NCI-H2107 treated with DMSO at 0.1 percent for 48 hours (cell line): ENCODE measurements around the gene PAPPA2.
A peak's percentile ranks its signal among the peaks of the same experiment; 100 is the strongest.
"Not testable (repeated sequence)": the region's sequence is repeated elsewhere in the genome, so short reads cannot be mapped to it uniquely, and the experiment has no call there.

Experiments
- DNase-seq: peaks from one replicate; lab custom pipeline; 2025; ENCODE audit not compliant: unreplicated experiment; lab: John Stamatoyannopoulos, UW

The PAPPA2 gene, protein sequence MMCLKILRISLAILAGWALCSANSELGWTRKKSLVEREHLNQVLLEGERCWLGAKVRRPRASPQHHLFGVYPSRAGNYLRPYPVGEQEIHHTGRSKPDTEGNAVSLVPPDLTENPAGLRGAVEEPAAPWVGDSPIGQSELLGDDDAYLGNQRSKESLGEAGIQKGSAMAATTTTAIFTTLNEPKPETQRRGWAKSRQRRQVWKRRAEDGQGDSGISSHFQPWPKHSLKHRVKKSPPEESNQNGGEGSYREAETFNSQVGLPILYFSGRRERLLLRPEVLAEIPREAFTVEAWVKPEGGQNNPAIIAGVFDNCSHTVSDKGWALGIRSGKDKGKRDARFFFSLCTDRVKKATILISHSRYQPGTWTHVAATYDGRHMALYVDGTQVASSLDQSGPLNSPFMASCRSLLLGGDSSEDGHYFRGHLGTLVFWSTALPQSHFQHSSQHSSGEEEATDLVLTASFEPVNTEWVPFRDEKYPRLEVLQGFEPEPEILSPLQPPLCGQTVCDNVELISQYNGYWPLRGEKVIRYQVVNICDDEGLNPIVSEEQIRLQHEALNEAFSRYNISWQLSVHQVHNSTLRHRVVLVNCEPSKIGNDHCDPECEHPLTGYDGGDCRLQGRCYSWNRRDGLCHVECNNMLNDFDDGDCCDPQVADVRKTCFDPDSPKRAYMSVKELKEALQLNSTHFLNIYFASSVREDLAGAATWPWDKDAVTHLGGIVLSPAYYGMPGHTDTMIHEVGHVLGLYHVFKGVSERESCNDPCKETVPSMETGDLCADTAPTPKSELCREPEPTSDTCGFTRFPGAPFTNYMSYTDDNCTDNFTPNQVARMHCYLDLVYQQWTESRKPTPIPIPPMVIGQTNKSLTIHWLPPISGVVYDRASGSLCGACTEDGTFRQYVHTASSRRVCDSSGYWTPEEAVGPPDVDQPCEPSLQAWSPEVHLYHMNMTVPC (N-terminal part only)

DNA sequence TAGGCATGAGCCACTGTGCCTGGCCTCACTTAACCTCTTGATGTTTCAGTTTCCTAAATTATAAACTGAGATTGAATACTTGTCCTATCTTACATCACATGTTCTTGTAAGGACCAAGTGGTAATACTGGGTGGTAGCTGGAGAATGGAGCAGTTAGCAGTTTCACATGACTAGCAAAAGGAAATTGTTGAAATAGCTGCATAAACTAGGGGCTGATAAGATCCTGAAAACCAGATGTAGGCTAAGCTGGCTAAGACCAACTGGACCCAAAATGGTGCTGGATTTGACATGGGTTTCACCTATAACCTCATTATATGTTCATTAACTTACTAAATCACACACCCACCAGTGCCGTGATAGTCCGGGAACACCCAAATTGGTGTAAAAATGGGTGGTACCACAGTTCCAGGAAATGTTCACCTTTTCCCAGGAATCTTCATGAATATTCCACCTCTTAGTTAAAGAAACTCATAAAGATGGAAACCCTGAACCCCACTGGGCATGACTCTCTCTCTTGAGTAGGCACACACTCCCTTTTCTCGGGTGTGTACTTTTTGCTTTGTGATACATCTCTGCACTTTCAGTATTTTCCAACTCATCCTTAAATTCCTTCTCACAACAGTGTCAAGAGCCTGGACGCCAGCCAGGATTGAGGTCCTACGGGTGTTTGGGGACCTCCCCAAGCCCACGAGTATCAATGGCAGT is at the start of gene PAPPA2:
Gene PAPPA2, plus strand, starts transcription at position 502 of the 705 bp plus-strand sequence. CDS start 93,148 bp downstream, outside the sequence.
- DNase-seq = no peak

DNA sequence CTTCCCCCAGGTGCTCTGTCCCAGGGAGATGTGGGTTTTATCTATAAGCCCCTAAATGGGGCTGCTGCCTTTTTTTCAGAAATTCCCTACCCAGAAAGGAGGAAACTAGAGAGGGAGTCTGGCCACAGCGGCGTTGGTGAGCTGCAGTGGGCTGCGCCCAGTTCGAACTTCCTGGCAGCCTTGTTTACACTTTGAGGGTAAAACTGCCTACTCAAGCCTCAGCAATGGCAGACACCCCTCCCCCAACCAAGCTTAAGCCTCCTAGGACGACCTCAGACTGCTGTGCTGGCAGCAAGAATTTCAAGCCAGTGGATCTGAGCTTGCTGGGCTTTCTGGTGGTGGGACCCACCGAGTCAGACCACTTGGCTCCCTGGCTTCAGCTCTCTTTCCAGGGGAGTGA is 46.2 kb upstream of the PAPPA2 start:
- DNase-seq = no peak

DNA sequence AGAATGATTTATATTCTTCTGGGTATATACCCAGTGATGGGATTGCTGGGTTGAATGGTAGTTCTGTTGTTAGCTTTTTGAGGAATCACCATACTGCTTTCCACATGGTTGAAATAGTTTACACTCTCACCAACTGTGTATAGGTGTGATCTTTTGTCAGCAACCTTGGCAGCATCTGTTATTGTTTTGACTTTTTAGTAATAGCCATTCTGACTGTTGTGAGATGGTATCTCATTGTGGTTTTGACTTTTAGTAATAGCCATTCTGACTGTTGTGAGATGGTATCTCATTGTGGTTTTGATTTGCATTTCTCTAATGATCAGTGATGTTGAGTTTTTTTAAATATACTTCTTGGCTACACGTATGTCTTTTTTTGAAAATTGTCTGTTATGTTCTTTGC is 43.4 kb upstream of the PAPPA2 start:
- DNase-seq = not testable (repeated sequence)

DNA sequence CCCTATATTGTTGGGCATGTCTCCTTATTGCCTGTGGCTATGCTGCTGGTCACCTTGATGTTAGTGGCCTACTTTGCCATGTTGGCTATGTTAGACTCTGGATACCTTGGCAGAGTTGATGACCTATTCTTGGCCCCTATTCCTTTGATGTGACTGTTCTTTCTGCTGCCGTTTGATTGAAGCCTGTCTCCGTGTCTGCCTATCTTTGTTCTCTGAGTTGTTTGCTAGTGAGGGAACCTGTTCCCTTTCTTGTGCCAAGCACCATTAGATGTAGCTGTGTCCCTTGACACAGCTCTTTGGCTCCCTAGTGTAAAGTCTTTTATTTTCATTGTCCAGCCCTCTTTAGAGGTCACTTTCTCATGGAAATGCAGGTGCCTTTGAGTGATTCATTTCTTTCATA is 28.7 kb upstream of the PAPPA2 start:
- no peak for DNase-seq

DNA sequence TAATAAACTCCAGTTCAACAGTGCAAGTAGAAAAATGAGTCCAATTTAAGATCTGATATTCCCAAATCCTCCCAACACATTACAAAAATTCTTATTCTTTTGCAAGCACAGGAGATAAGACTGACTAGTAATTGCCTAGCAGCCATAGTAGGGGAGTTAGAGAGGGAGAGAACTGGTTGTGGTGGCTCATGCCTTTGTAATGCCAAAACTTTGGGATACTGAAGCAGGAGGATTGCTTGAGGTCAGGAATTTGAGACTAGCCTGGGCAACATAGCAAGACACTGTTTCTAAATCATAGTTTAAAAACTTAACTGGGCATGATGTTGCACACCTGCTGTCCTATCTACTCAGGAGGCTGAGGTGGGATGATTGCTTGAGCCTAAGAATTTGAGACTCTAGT is 26.7 kb upstream of the PAPPA2 start:
- no peak for DNase-seq

DNA sequence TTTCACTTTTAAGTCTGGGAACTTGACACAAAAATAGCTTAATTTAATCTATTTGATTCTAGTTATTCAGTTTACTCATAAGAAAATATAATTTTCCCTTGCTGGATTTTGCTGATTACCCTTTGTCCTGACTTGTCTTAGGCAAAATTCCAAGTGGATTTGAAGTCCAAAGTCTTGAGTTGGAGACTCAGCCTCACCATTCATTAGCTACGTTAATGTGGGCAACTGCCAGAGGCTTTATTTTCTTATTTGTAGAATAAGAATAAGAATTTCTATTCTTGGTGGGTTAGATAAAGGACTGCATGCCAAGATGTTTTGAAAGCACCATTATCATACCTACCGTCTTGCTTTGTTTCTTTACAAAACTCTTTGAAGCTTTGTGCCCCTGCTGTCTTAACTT is 22.8 kb upstream of the PAPPA2 start:
- DNase-seq = no peak

DNA sequence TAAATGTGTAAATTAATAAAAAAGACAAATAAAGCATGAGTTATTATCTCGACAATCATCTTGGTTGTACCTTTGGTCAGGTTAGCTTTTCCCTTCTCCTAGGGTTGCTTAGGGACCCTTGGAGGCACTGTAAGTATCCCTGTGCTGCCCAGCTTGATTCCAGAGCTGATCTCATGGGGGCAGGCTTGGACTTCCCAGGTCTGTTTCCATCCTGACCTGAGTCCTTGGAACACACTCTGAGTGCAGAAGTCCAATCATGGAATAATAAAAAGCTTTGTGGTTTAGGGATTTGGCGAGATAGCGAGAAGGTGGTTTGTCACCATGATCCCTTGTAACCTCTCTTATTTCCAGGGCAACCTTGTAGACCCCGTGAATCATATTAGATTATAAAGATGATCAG is 18.7 kb upstream of the PAPPA2 start:
- DNase-seq = no peak

DNA sequence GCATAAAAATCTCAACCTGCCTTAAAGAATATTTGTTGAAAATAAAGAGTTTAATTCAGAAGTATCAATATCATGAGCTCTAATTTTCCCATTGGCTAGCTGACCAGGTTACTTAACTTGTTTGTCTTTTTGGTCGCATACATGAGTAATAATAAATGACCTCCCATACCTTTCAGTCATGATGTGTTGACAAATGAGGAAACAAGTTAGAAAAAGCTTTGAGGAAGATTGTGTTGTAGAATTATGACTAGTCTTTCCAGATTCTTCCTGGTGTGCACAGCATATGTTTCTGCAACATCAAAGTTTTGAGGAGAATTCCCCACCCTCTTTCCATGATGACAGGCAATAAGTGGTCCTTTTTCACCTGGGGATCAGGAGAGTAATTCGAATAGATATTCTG is 17.6 kb upstream of the PAPPA2 start:
- no peak for DNase-seq

DNA sequence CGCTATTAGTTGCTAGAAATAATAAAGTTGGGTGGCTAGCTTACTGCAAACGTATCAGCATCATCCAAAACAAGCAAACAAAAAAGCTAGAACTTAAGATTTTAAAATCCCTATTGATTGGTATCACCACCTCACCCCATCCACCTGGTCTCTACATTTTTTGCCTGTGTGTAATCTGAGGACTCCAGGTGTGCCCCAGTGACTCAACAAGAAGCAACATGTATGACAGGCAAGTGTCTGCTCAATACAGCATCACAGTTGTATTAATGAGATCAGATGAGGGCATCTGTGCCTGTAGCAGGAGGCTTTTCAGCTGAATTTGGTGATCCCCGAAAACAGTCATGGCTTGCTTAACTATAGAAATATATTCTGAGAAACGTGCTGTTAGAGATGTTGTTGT is 14.6 kb upstream of the PAPPA2 start:
- no peak for DNase-seq

DNA sequence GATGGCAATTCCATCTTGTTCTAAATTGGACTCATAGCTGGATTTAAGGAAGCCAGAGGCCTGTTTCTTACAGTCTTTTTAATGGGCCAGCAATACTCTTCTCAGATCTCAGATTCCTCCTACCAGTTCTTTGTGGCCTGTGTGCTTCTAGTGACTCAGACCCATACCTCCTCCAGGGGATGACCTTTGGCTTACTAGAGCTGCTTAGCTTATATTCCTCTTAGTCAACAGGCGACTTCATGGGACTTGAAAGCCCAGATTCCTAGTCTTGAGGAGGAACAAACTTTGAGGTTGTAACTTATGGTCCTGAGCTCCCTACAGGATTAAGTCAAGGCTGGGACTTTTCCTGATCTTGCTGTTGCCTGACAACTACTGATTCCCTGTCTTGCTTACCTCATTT is 12.4 kb upstream of the PAPPA2 start:
- DNase-seq = no peak

DNA sequence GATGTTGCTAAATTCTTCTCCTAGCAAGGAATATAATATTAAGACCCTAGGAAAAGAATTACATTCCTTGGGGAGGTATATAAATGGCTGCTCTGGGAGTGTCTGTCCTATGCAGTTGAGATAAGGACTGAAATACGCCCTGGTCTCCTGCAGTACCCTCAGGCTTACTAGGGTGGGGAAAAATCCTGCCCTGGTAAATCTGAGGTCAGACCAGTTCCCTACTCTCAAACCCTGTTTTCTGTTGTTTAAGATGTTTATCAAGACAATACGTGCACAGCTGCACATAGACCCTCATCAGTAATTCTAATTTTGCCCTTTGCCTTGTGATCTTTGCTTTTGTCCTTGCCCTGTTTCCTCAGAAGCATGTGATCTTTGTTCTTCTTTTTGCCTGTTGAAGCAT is 11.2 kb upstream of the PAPPA2 start:
- DNase-seq = not testable (repeated sequence)

DNA sequence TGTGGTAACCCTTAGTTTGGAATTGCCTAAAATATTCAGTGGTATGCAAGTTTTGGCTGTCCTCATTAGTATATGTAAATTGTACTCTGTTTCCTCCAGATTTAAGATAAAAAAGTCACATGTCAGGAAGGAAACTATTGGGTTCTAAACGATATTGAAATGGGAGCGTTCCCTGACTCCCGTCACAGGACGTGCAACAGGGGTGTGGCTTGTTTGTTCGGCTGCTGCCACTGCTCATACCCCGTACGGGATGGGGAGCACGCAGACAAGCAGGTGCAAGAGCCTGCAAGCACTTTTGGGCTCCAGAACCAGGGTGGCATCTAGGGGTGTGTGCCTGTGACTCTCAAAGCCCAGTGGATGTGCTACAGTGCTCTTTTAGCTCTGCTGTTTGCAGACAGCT is 6.2 kb upstream of the PAPPA2 start:
- no peak for DNase-seq

DNA sequence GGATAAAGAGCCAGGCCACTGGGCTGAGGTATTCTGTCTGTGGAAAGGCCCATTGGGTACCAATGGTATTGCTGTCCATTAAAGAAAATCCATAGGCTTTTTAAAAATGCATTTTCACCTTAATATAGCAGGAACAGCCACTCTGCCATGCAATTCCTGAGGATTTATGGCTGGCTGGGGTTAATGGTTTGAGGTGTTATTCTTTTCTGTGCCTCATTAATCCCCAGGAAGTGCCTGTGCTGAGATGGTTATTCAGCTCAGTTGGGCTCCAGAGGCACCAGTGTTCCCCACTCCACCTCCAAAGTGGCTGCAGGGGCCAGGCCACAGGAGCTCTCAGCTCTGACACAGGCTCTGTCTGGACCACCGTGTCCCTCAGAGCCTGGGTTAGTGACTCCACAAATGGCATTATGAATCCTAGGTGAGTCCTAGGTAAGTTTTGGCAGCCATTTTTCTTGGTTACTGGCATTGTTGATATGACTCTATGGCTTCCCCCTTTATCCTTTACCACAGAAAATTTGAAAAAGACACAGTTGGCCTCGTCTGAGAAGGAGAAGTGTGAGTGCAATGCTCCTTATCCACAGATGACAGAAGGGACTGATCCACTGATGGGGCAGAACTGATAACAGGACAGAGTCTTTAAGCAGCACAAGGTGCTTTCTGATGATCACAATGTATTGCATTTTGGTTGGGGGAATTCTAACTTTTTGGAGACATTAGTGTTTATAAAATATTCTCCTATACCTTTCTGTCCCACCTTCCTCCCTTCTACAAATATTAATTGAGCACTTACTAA is 2.2 kb upstream of the PAPPA2 start:
- no peak for DNase-seq

DNA sequence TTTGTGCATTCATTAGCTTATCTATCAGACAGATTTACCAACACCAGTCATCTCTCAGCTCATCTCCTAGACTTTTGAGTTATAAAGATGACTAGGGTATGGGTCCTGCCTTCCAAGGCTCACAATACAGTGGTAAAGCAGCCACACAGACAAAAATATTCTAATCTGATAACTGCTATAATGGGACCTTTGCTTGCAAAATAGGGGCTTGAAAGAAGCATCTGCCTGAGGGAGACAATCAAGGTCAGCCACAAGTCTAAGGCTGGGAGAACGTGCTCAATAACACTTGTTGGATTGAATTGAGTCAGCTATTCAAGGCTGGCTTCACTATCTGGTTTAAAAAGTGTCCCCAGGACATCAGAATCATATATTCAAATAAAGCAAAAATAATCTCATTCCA is 1.4 kb upstream of the PAPPA2 start:
- DNase-seq = no peak

DNA sequence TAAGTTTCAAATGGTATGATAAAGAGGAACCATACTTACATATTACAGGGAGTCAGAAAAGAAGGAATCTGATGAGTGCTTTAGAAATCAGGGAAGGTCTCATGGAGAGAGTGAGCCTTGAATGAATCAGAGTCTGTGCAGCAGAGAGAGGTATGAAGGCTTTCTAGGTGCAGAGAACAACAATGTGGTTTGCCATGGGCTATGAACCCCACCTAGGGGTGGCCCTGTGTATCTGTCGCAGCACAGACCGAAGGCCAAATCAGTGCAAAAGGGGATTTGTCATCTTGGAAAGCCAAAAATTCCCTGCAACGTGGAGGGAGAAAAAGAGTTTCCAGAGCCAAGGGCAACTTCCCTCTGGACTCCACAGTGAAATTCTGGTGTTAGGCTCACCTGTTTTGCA is 3.5 kb downstream of the PAPPA2 start:
- DNase-seq = peak; percentile 12

DNA sequence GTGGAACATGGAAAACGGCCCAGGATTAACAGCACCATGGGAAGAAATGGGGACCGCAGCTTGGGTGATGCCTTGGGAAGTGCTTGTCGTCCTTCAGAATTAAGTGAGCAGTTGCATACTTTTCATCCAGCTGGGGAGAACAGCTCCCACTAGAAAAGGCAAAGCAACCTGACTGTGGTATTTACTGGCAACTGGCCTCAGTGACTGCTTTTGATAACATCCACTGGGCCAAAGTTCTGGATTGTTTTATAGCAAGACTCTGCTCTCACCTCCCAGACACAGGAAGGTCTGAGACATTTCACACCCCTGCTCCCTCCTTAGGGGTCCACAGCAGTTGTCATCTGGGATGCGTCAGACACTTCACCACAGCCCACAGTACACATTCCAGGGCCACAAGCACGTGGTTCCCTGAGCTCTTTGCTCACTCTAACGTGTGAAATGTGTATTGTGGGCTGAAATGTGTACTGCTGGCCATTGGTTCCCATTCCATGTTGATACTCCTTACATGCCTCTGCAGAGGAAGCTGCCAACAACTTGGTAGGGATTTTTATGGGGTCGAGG is 6.6 kb downstream of the PAPPA2 start:
- DNase-seq = no peak

DNA sequence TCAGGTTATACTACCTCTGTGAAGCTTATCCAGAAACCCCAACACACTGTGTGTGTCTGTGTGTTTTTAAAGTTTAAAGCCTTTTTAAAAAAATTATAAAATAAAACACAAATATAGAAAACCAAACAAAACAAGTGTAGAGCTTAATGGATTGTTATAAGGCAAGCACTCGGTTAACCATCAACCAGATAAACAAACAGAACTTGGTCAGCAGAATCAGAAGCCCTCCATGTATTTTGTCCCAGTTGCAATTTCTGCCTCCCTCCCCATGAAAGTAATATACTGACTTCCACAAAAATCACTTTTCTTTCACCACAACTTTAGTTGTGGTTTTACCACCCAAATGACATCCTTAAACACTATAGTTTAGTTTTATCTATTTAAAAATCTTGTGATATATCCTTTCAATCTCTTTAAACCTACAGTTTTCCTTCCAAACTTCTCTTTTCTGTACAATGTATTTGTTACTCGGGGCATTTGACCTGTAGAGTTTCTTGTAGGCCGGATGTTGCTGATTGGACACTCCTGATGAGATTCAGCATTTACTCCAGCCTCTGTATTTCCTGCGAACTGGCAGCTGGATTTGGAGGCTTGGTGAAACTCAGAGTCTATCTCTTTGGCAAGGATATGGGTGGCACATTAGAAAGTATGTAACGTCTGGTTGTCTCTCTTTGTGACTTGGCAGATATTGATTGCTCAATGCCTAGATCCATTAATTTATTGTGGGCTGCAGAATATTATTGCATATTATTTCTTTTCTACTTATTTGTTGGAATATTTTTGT is 8.6 kb downstream of the PAPPA2 start:
- DNase-seq = no peak

DNA sequence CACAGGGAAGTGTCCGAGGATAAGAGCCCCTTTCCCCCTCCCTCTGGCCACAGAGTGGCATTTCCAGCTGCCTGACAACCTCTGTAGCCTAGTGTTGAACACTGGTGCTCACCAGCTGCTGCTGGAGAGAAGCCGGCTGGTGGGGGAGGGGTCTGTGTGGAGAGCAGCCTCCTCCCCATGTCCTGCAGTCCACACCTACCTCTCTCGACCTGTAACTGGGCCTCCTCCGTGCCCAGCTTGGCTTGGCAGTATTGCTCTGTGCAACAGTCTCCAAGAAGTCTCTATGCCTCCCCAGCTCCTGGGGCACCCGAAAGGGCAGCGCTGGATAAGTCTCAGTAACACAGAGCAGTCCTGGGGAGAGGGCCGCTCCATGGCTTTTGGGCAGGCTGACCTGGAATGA is 17.0 kb downstream of the PAPPA2 start:
- DNase-seq = no peak

DNA sequence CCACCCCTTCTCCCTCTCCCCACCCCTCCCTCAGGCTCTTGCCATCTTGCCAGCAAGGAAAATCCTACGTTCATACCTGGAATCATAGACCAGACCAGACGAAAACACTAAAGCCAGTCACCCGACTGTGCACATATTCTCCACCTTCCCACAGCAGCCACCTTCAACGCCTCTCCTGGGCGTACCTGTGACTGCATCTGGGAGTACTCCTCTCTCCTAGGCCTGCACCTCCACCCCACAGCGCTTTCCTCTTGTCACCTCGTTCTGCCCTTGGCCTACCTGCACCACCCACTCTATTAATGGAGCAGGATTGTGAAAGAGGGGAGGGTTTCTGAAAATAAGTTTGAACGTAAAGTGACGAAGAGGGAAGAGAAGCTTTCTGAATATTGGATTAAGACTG is 17.8 kb downstream of the PAPPA2 start:
- DNase-seq = no peak

DNA sequence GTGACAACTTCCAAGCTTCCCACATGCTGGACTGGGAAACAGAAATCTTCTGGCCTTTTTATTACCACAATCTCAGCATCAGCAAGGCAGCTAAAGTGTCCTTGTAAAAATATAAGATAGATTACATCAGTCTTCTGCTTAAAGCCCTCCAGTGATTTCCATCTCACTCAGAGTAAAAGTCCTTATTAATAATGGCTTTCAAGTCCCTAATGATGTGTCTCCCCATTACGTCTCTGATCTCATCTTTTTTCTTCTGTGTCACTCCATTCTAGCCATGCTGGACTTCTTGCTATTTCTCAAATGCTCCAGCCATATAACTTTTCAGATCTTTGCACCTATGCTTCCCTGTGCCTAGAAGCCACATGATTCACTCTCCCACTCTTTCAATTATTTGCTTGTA is 22.1 kb downstream of the PAPPA2 start:
- DNase-seq = no peak
